Measurements from ENCODE around the gene CD28. TPM values are rescaled to one million over a fixed set of nuclear protein-coding genes. Genes with fewer than 3 reads are reported as not detected.
"Not testable (repeated sequence)": the region's sequence is repeated elsewhere in the genome, so short reads cannot be mapped to it uniquely, and the experiment has no call there.

The CD28 gene
- total RNA-seq, 2 experiments from 2014 or later: 52.7 to 58.9 TPM

GRCh38 chr2:203774760-203775159, 68.3 kb downstream of the CD28 start:
- POLR2A ChIA-PET: no interaction called here
- no peak overlapping the region for H3K4me3 Mint-ChIP-seq
- no peak overlapping the region for H3K27ac Mint-ChIP-seq
- peaks cover 12% of the 10 kb centered on the region for H3K36me3 Mint-ChIP-seq
- peaks cover 9% of the 10 kb centered on the region for H3K9me3 Mint-ChIP-seq
- H3K4me1 Mint-ChIP-seq: peaks cover 6% of the 10 kb centered on the region
- ATAC-seq (ENCODE audit: low read depth) (no peak), DNase-seq (no peak)
- H3K27me3 Mint-ChIP-seq: no peaks in the 10 kb centered on the region

DNA sequence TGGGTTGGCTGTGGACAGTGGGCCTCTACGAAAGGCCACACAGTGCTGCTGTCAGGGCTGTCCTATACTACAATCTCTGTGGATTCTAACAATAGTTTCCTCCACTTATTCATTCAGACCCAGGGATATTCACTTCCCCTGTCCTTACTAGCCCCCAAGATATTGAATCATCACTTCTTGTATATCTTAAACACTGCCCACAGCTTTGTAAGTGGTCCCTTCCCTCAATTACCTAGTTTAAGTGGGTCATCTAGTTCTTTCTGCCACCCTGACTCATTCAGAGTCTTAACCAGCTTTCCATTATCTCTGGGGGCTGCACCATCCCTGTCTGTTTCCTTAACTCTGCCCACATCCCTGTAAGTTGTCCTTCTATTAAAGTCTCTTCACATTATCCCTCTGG, 69.2 kb downstream of the CD28 start:
- H3K36me3 Mint-ChIP-seq: peaks cover 9% of the 10 kb centered on the region
- no peak overlapping the region for H3K4me3 Mint-ChIP-seq
- peaks cover 7% of the 10 kb centered on the region for H3K9me3 Mint-ChIP-seq
- ATAC-seq (ENCODE audit: low read depth) (no peak), DNase-seq (no peak)
- POLR2A ChIA-PET: no interaction called here
- H3K4me1 Mint-ChIP-seq: peaks cover 12% of the 10 kb centered on the region
- no peaks in the 10 kb centered on the region for H3K27me3 Mint-ChIP-seq
- no peak overlapping the region for H3K27ac Mint-ChIP-seq

DNA sequence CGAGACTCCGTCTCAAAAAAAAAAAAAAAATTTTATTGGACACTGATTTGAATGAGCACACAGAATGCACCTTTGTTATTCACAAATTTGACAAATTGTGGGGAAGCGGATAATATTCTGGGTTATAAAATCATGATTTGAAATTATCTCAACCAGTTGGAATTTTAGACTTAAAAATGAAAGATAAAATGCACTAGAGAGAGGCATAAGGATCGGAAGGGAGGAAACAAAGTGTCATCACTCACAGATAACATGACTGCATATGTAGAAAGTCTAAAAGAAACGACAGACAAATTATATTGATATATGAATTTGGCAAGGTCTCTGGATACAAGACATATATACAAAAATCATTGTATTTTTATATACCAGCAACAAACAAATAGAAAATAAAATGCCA, 70.6 kb downstream of the CD28 start:
- Mint-ChIP-seq H3K4me1 (peaks cover 17% of the 10 kb centered on the region), H3K9me3 (peaks cover 5% of the 10 kb centered on the region), H3K36me3 (peaks cover 12% of the 10 kb centered on the region), H3K4me3 (no peak overlapping the region), H3K27ac (no peak overlapping the region), H3K27me3 (no peaks in the 10 kb centered on the region)
- DNase-seq (no peak), ATAC-seq (ENCODE audit: low read depth) (no peak)
- POLR2A ChIA-PET: interaction anchor here (0.6 kb wide), 1 partner anchor 37 kb away, joined by 3 read pairs; no protein-coding TSS in a partner anchor

- H3K36me3 Mint-ChIP-seq: peaks cover 12% of the 10 kb centered on the region
- DNase-seq, H3K27ac Mint-ChIP-seq, H3K27me3 Mint-ChIP-seq, H3K9me3 Mint-ChIP-seq, H3K4me3 Mint-ChIP-seq: not testable (repeated sequence)
- peaks cover 32% of the 10 kb centered on the region for H3K4me1 Mint-ChIP-seq
- peak; percentile 61 for ATAC-seq (ENCODE audit: low read depth)
- POLR2A ChIA-PET: interaction anchor here (0.6 to 1.7 kb wide), 3 partner anchors 58 to 107 kb away, joined by 3 to 8 read pairs (median 4); no protein-coding TSS in a partner anchor
These were observed 73.1 kb downstream of the CD28 start for GRCh38 chr2:203779477-203780073.

- Mint-ChIP-seq H3K27ac (no peak overlapping the region), H3K9me3 (no peaks in the 10 kb centered on the region), H3K4me3 (no peak overlapping the region), H3K4me1 (peaks cover 36% of the 10 kb centered on the region), H3K27me3 (no peaks in the 10 kb centered on the region), H3K36me3 (peaks cover 14% of the 10 kb centered on the region)
- no peak for ATAC-seq (ENCODE audit: low read depth)
- no peak for DNase-seq
- POLR2A ChIA-PET: interaction anchor here (0.8 to 1.7 kb wide), 2 partner anchors 31 to 59 kb away, joined by 3 to 4 read pairs; no protein-coding TSS in a partner anchor
These were observed 73.8 kb downstream of the CD28 start for GRCh38 chr2:203780231-203780630.

DNA sequence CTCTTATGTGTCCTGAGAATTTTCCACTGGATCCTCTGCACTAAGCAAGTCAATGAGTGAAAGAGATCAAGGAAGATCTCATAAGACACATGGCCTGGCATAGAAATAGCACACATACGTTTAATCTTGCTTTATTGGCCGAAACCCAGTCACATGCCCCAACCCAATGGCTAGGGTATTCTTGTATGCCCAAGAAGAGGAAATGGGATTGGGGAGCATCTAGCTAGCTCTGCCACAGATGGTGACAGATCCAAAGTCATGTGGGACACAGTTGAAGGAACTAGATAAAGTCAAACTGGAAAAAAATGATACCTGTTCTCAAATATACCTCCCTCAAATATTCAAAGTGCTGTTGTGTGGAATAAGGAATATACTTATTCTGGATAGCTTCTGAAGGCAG, 74.7 kb downstream of the CD28 start:
- Mint-ChIP-seq H3K36me3 (peaks cover 14% of the 10 kb centered on the region), H3K27ac (peak overlapping the region; percentile 39), H3K4me1 (peaks cover 36% of the 10 kb centered on the region), H3K9me3 (no peaks in the 10 kb centered on the region), H3K4me3 (no peak overlapping the region), H3K27me3 (no peaks in the 10 kb centered on the region)
- POLR2A ChIA-PET: interaction anchor here (0.6 to 1.7 kb wide), 2 partner anchors 60 to 73 kb away, joined by 3 to 4 read pairs; no protein-coding TSS in a partner anchor
- ATAC-seq (ENCODE audit: low read depth) (no peak), DNase-seq (no peak)

GRCh38 chr2:203782262-203782976, 76.0 kb downstream of the CD28 start:
- Mint-ChIP-seq H3K27me3 (no peaks in the 10 kb centered on the region), H3K4me1 (peaks cover 39% of the 10 kb centered on the region), H3K4me3 (no peak overlapping the region), H3K27ac (peak overlapping the region; percentile 54), H3K9me3 (no peaks in the 10 kb centered on the region), H3K36me3 (peaks cover 13% of the 10 kb centered on the region)
- POLR2A ChIA-PET: interaction anchor here (1.0 to 2.2 kb wide), 3 partner anchors 33 to 64 kb away, joined by 3 to 5 read pairs (median 5); no protein-coding TSS in a partner anchor
- DNase-seq (no peak), ATAC-seq (ENCODE audit: low read depth) (peak; percentile 82)

DNA sequence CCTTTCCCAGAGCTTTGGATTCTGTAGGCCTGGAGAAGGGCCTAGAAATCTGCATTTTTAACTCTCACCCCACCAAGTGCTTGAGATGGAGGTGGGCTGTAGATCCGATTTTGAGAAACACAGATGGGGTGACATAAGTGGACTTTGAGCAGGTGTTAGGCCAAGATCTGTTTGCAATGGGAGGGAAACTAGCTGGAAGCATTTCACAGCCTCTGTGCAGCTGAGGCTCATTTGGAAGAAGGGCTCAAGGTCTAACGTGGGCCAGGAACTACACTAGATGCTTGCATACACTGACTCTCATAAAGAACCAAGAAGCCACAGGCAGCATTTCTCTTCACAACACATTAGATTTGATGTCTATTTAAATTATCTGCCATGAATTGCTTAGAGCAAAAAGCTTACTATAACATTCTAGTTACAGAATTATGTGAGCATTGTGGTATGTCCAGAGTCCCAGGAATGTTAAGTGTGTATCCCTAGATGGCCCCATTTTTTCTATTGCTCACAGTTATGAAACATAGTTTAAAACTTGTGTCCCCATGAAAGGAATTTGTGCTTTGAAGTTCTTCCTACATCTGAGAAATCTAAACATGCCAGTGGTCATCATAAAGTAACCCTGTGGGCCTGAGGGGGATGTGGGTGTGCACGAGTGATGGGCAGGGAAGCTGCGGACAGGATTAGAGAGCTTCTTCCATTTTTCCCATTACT, 77.2 kb downstream of the CD28 start:
- POLR2A ChIA-PET: interaction anchor here (2.0 to 2.2 kb wide), 2 partner anchors 31 to 66 kb away, joined by 5 read pairs; no protein-coding TSS in a partner anchor
- Mint-ChIP-seq H3K9me3 (no peaks in the 10 kb centered on the region), H3K4me3 (no peak overlapping the region), H3K27ac (no peak overlapping the region), H3K4me1 (peaks cover 39% of the 10 kb centered on the region), H3K27me3 (no peaks in the 10 kb centered on the region), H3K36me3 (peaks cover 13% of the 10 kb centered on the region)
- ATAC-seq (ENCODE audit: low read depth): no peak
- no peak for DNase-seq

- H3K9me3 Mint-ChIP-seq; POLR2A ChIA-PET; H3K27me3 Mint-ChIP-seq; DNase-seq; H3K36me3 Mint-ChIP-seq; ATAC-seq (ENCODE audit: low read depth): not testable (repeated sequence)
- Mint-ChIP-seq H3K4me1 (peaks cover 32% of the 10 kb centered on the region), H3K27ac (peak overlapping the region; percentile 80), H3K4me3 (peak overlapping the region; percentile 1)
These were observed 78.4 kb downstream of the CD28 start for GRCh38 chr2:203784710-203785270.

- H3K36me3 Mint-ChIP-seq; DNase-seq; H3K27me3 Mint-ChIP-seq; H3K4me3 Mint-ChIP-seq; POLR2A ChIA-PET; H3K27ac Mint-ChIP-seq; ATAC-seq (ENCODE audit: low read depth); H3K9me3 Mint-ChIP-seq: not testable (repeated sequence)
- peaks cover 28% of the 10 kb centered on the region for H3K4me1 Mint-ChIP-seq
These were observed 79.1 kb downstream of the CD28 start for GRCh38 chr2:203785391-203786110.

GRCh38 chr2:203786549-203787351, 80.3 kb downstream of the CD28 start:
- H3K9me3 Mint-ChIP-seq: no peaks in the 10 kb centered on the region
- ATAC-seq (ENCODE audit: low read depth) (no peak), DNase-seq (no peak)
- H3K4me3 Mint-ChIP-seq: no peak overlapping the region
- no peaks in the 10 kb centered on the region for H3K27me3 Mint-ChIP-seq
- H3K27ac Mint-ChIP-seq: no peak overlapping the region
- peaks cover 3% of the 10 kb centered on the region for H3K36me3 Mint-ChIP-seq
- POLR2A ChIA-PET: no interaction called here
- peaks cover 23% of the 10 kb centered on the region for H3K4me1 Mint-ChIP-seq

DNA sequence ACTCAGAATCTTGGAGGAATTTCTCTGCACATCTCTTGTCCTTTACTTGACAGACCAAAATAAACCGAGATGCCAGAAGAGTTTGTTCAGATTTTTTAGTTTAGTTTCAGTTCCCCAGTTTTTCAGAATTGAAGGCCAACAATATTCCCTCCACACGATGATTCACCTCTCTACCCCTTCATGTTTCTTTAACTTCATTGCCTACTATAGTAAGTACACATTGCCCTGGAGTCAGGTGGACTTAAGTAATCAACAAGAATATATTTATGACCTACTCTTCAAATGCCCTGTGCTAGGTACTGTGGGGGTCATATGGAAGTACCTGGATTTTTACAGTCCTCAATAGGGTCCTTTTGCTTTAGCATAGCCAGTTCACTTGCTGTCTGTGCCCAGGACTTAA, 81.5 kb downstream of the CD28 start:
- Mint-ChIP-seq H3K4me1 (peaks cover 17% of the 10 kb centered on the region), H3K27me3 (no peaks in the 10 kb centered on the region), H3K36me3 (peaks cover 5% of the 10 kb centered on the region), H3K27ac (no peak overlapping the region), H3K4me3 (no peak overlapping the region), H3K9me3 (no peaks in the 10 kb centered on the region)
- POLR2A ChIA-PET: no interaction called here
- no peak for ATAC-seq (ENCODE audit: low read depth)
- no peak for DNase-seq
